ENCODE data around the gene HOXB1.

Gene HOXB1

DNA sequence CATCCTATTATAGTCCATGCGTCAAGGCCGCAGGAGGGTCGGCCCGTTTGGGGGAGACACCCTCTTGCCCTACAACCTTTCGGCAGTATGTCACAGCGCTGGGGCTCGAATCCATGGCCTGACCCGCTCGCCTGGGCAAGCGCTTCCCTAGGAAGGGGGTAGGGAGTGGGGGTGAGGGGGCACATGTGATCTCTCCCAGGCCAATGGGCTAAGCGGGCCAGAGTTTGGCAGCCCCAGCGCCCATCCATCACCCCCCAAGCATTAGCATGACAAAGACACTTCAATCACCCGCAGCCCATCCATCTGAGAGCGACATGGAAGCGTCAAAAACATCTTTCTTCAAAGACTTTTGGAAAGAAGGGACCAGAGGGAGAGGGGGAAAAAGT, at the start of gene HOXB1:
TSS of gene HOXB1 (minus strand) at position 125 of the 386 bp plus-strand sequence. CDS start at position 18, 107 bp downstream.
- no peak for FAIRE-seq
- no peak for DNase-seq (ENCODE audit: insufficient read length, low spot score)
- TF ChIP-seq, protein P1, sequence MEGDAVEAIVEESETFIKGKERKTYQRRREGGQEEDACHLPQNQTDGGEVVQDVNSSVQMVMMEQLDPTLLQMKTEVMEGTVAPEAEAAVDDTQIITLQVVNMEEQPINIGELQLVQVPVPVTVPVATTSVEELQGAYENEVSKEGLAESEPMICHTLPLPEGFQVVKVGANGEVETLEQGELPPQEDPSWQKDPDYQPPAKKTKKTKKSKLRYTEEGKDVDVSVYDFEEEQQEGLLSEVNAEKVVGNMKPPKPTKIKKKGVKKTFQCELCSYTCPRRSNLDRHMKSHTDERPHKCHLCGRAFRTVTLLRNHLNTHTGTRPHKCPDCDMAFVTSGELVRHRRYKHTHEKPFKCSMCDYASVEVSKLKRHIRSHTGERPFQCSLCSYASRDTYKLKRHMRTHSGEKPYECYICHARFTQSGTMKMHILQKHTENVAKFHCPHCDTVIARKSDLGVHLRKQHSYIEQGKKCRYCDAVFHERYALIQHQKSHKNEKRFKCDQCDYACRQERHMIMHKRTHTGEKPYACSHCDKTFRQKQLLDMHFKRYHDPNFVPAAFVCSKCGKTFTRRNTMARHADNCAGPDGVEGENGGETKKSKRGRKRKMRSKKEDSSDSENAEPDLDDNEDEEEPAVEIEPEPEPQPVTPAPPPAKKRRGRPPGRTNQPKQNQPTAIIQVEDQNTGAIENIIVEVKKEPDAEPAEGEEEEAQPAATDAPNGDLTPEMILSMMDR (IDR thresholded peaks at IDR 0.05; ENCODE audit: insufficient read depth, missing control alignments), result no peak

DNA sequence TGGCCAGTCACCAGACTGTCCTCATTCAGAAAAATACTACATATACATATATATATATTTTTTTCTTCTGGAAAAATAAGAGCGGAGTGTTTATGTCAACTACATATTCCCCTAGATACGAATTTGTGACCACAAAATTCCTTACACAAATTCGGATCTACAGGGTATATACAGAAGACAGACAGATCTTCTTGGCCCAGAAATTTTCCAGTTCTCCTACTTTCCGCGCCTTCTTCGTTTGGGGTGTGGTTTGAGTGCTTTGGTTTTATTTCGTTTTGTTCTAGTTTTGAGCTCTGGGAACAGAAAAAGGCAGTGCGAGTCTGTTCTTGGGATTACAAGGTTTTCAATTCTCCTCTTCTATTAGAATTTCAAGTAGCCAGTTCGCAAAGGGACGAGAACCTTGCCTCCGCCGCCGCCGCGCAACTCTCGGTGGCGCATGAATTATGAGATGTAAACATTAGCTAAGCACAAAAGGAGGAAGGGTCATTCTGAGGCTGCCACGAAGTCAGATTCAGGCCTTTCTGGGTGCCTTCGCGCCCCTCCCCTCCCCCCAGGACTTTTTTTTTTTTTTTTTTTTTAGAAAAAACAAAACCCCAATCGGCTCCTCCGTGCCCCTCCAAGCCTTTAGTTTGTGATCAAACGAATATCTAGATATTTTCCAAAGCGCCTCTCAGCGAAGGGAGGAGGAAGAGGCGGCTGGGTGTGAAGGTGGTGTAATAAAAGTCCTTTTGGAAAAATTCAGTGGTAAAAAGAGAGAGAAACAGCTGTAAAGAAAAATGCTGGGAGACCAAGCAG, 49.1 kb upstream of the HOXB1 start:
- DNase-seq (ENCODE audit: insufficient read length, low spot score), result no peak
- TF ChIP-seq, protein P1 (IDR thresholded peaks at IDR 0.05; ENCODE audit: insufficient read depth, missing control alignments), result no peak
- no peak for FAIRE-seq

DNA sequence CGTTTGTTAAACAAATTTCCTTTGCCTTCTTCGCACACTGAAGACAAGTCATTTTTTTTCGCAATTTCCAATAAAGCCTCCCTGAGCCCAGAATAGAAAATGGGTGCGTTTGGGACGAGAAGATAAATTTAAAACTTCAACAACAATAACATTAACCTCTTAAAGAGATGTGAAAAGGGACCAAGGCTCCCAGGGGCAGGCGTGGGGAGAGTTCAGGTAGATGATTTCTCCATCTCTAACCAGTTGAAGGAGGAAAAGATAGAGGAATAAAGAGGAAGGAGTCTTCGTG, 48.6 kb upstream of the HOXB1 start:
- FAIRE-seq (no peak), DNase-seq (ENCODE audit: insufficient read length, low spot score) (no peak)
- TF ChIP-seq, protein P1 (IDR thresholded peaks at IDR 0.05; ENCODE audit: insufficient read depth, missing control alignments), result no peak

DNA sequence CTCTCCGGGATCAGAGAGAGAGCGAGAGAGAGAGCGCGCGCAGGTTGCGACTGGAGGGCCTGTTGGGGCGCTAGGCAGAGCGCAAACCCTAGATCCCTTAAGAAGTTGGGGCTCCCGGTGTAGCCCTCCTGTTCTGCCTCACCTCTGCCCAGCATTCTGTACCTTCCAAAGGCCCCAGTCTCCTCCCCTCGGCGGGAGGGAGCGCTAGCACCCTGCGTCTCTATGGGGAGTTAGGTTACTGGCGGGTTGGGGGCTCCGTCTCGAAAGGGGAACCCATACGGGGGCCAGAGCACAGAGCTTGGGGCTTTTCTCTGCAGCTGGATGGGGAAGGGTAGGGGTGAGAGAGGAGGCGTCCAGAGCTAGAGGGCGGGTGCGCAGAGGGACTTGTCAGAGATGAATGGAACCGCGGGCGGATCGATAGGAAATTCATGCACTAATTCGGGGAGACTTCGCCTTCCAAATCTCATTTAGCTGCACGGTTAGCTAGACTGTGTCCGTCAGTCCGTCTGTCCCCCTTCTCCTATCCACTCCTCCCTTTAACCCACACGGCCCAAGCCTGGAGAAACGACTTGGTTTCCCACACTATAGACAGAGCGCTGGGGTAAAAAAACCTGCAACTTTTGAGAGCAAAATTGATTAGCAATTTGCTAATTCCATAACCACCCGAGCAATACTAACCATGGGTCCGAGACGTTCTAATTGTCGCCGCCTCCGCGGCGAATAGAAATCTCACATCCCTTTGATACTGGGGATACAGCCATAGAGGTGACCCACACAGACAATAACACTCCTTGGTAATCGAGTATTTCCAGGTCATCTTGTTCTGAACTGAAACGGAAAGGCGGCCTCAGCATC, 48.0 kb upstream of the HOXB1 start:
- no peak for FAIRE-seq
- no peak for DNase-seq (ENCODE audit: insufficient read length, low spot score)
- TF ChIP-seq, protein P1 (IDR thresholded peaks at IDR 0.05; ENCODE audit: insufficient read depth, missing control alignments), result no peak

DNA sequence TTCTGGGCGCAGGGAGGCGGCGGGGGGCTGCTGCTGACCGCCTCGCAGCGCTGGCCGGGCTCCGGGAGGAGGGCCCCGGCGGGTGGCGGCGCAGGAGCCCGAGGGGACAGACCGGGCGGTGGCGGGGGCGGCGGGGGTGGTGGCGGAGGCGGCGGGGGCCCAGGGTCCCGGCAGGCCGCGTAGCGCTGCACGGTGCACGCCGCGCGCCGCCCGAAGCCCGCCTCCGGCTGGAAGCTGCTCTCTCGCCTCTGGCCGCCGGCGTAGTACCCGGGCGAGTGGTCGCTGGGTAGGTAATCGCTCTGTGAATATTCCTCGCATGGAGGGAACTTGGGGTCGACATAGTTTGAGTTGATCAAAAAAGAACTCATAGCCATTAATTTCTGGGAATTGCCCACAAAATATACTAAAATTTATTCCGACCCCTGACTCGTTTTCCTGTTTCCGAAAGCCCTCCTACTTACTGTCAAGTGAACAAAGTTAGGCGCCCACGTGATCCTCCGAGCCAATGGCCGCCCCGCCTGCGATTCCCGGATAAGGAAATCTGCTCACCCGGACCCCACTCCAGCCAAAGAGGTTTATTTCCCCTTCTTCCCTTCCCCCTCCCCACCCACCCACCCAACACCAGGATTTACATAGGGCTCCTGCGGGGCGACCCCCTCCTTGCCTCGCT, 47.3 kb upstream of the HOXB1 start, which contains the start of gene HOXB4:
TSS of gene HOXB4 (minus strand) at position 405 of the 670 bp plus-strand sequence. CDS start at position 374, 31 bp downstream.
- TF ChIP-seq, protein P1 (IDR thresholded peaks at IDR 0.05; ENCODE audit: insufficient read depth, missing control alignments), result no peak
- no peak for FAIRE-seq
- DNase-seq (ENCODE audit: insufficient read length, low spot score), result no peak

DNA sequence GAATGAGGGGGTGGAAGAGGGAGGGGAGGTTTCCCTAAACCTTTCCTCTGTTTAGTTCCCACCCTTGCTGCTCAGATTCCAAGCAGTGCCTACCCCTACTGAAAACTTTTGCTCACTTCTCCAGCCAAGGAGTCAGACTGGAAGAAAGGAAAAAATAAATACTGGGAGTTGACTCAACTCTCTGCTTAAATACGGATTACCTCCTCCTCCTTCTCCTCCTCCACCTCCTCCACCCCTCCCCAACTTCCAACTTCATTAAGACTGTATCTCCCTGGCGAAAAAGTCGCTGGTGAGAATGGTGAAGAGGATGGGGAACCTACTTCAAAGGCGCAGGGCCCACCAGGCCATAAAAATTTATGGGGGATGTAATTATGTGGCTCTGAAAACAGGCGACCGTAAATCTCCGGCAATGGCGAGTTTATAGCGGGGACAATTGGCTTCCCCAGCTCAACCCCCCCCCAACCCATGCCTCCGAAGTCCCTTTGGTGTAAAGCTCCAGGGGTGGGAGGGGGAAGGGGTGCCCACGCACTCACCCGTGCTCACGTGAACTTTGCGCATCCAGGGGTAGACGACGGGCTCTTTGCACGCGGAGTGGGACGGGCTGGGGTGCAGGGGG, 46.6 kb upstream of the HOXB1 start:
- DNase-seq (ENCODE audit: insufficient read length, low spot score) (no peak), FAIRE-seq (no peak)
- TF ChIP-seq, protein P1 (IDR thresholded peaks at IDR 0.05; ENCODE audit: insufficient read depth, missing control alignments), result no peak
